Stimulated activated CD4-positive, alpha-beta T cell treated with anti-CD3 and anti-CD28 coated beads, Interleukin-4, amount 100 ng/mL, for 1 hour (primary cell): ENCODE measurements around the gene NAIF1.

Source experiments
- DNase-seq: peaks from one replicate; pipeline ENCODE4 v3.0.0-alpha.2; 2020

Gene NAIF1

DNA sequence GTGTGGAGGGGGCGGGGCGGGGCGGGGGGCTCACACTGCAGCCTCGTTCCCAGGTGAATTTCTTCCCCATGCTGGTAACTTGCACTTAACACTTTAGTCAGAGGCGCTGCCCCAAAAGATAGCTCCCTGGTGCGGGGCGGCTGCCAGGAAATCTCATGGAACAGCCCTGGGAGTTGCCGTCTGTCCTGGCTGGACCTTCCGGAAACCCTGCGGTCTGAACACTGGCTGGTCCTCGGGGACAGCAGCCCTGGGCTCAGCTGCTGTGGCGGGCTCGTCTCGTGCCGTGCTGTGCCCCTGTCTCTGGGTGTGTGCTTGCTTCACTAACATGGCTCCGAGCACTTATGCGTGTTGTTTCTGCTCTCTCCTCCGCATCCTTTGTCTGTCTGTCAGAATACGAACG, 34.6 kb upstream of the NAIF1 start:
- no peak for DNase-seq

DNA sequence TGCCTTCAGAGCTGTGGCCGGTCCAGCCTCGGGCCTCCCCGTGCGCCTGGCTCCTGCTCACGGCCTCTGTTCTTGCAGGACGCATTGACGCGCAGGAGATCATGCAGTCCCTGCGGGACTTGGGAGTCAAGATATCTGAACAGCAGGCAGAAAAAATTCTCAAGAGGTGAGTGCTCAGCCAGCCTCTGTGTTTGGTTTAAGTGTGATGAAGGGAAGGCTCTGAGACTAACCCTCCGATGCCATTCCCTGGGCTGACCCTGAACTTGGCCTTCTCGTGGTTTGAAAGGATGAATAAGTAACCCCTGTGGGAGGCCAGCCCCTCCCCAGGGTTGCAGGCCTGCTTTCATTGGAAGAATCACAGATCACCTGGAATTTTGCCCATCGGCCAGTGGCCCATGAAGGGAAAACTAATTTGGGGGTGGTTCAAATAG, 34.1 kb upstream of the NAIF1 start:
- no peak for DNase-seq

DNA sequence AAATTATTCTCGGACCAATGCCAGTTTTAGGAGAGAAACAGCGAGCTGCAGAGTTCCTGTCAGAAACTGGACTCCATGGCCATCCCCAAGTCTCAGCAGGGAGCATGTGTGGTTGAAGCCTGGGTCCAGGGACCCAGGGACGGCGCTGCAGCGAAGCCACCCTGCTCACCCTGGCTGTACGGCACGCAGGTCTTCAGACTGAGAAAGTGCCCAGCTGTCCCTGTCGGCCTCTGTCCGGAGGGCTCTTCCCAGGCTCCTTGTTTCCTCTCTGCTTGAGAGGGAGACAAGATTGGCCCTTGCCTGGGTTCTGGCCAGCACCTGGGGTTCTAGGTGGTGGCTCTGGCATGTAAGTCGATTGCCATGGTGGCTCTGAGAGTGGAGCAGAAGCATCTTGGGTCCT, 33.5 kb upstream of the NAIF1 start:
- DNase-seq = no peak

DNA sequence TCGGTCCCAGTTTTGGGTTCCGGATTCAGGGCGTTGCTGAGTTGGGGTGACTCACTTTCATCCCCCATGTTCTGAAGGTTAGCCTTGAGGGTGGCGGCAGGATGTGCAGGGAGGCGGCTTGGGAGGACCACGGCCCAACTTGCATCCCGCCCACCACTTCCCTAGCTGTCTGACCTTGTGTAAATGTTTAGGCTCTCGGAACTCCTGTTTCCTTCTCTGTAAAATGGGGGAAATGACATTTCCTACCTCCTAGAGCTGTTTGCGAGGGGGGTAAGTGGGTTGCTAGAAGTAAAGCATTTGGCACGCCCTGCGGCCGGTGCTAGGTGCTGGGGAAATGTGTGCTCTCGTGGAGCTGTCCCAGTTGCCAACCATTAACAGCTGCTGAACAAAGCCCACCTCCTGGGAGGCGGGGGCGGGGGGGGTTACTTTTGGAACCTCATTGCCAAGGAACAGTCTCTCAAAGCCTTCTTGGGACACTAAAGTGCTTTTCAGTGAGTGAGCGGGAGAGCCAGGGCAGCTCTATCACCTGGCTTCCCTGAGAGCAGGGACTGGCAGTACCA, 32.9 kb upstream of the NAIF1 start:
- DNase-seq = no peak

DNA sequence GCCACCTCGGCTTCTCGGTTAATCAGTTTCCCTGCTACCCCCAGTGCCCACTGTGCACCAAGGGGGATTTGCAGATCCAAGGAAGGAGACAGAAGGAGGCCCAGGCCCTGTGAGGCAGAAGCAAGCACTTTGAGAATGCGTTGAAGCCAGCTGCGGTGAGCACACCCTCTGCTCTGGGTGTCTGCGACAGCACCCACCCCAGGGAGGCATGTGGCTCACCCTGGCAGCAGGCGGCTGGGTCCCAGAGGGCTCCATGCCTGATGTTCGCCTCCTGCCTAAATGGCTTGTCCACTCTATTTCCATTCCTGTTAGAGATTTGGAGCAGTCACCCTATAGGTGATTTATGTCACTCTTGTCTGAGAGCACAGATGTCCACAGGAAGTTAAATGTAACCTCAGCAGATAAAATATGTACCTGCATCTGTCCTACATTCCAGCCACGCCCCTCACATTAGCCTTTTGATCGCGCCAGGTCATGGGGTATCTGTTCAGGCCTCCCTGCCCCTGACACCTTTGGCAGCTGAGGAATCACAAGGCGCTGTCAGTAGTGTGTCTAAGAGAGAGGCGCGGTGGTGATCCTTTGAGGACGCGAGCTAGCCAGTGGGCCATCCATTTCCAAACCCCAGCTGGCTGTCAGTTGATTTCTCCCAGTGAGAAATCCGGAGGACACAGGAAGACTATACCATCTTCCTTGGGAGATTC, 32.3 kb upstream of the NAIF1 start:
- no peak for DNase-seq

DNA sequence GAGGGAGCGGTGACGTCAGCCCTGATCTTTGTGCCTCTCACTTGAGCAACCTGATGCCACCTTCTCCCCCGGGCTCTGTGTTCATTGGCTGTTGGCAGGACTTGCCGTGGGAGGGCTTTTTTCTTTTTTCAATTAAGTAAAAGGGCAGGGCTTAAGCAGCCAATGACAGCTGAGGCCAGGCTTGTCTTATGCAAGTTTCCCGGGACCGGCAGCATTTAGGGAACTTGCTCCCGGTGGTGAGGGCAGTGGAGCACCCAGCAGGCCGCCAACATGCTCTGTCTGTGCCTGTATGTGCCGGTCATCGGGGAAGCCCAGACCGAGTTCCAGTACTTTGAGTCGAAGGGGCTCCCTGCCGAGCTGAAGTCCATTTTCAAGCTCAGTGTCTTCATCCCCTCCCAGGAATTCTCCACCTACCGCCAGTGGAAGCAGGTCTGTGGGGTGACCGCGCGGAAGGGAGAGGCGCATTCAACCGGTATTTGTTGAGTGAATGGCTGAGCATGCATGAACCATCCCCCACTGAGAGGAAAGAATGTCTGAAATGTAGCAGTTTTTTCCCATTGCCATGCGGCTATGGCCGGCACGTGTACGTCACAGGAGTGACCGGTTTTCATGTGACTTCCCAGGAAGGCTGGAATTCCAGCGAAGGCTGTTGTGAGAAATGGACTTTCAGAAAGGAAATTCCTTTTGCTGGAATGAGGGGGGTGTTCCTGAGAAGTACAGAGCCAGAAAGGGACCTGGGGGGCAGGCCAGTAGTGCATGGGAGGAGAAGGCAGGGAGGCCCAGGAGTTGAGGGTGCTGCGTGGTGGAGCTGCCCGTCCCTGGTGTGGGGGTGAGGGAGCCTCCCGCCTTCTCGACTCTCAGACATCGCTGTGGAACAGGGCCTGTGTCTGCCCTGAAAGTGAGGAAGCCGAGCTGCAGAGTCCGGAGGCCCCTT, 31.4 kb upstream of the NAIF1 start:
- DNase-seq = peak; percentile 69

DNA sequence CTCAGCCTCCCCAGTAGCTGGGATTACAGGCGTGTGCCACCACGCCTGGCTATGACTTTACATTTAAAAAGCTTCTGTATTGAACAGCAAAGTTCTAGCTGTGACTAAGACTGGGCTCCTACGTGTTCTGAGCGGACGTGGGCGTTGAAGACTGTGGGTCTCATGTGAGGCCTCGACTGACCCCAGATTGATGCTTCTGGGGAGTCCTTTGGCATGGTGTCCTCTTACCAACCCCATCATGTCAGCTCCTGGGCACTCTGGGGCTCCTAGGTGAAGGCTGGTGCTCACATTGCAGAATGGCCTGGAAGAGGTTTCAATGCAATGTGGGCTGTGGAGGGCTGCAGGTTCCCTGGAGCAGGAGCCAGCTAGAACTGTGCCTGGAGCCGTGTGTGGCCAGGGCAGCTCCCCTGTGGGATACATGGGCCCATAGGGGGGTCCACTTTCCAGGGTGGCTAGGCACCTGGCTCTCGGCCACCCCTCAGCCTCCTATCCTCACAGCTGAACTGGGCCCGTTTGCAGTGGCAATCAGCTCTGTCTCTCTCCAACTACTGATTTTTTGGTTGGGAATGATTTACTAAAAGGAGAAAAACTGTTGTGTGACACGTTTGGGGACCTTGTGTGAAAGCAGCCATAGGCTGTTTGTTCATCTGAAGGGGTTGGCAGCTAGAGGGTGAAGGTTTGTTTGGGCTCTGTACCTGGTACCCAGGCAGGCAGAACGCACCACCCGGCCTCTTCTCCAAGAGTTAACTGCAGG, 30.6 kb upstream of the NAIF1 start:
- no peak for DNase-seq

DNA sequence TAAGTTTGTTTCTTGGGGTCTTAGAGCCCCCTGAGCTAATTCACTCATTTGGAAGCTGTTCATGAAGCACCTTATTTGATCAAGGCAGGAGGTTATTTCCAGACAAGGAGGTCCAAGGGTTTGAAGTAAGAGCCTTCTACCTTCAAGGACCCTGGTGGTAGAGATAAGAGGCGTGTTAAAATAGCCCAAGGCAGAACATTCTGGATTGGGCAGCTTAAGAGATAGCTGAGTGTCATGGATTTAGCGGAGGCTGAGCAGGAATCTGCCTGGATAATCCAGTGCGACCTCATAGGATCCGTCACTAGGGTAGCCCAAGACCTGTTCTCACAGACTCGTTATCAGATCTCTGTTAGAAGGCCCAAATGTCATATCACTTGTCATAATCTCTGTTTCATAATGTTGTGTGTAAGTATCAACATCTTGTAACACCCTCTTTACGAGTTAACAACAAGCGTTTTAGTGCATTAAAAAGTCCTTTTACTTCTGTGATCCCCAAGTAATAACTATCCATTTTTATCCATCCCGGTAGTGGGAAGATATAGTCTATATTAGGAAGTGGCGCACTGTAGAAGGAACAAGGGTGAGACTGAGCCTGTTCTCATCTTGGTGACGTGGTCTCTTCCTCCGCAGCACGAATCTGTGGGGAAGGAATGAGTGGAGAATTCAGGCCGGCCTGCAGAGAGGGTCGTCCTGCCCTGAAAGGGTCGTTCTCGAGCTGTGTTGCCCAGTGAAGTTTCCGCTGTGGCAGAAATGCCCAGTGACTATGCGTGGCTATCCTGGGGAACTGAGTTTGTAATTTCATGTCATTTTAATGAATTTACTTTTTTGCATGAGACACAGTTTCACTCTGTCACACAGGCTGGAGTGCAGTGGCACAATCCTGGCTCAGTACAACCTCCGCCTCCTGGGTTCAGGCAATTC, 29.8 kb upstream of the NAIF1 start:
- no peak for DNase-seq

DNA sequence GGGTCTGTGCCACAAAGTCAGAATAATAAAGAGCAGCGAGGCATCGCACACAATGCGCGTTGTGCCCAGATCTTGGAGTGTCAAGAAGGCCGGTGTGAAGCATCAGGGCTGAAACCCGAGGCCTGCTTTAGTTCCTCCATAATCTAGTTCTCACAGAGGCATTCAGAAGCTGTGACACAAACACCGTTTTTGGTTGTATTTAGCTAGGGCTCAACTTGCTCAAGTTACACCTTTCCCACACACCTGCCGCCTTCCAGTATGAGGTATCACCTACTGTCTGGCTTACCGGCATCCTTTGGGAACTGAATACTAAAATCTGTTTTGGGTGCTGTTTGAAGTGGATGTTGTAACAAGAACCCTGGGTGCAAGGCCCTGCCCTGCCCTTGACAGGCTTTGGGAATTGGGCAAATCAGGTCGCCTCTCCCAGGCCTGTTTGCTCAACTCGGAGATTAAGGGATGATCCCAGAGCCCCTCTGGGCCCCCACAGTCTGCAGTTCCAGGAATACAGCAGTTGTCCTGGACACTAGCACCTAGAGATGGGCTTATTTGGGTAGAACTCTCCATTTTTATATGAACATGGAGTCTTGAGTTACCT, 27.9 kb upstream of the NAIF1 start:
- no peak for DNase-seq

DNA sequence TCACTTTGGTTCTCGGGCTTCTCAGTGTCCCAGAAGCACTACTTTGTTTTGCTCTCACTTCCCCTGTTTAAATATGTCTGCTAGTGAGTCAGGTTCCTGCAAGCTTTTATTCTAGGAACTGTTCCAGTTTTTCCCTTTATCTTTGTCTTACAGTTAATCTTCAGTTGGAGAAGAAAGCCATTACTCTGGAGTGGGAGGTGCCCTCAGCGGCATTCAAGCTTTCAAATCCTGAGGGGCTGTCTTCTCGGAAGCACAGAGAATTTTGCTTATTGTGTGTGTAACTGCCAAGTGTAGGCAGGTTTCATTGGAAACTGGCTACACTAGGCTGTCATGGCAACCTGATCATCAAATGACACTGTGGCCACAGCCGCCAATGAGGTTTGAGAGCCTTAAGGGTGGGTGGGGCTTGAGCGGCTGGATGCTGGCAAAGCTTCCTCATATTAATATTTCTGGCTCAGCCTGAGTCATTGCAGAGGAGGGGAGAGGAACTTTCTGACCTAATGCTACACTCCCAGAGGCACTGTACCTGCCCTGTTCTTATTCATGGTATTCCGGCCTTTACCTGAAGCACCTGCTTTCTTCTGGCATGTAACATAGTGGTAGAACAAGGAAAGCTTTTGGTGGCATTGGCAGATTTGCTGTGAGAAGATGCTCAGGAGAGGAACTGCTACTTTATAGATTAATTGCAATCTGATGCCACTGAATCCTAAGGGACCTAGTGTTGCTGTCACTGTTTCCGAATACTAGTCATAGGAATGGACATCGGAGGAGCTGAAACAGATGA, 27.2 kb upstream of the NAIF1 start:
- DNase-seq = peak; percentile 76

DNA sequence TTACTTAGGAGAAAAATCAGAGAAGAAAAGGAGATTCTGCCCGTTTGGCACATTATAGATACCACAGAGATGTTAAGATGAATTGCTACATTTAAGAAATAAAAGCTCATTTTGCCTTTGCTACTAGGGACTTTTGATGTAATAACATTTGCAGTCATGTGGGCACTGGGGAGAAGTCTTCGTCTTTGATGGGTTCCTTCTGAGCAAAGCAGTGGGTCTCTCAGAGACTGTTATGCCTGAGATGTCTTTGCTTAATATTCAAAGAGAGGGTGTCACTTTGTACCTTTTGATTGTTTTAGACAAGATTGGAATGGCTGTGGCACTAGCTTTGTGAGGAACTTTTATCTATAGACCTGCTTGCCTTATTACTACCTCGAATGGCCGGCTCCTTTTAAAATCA, 25.9 kb upstream of the NAIF1 start:
- DNase-seq = no peak

DNA sequence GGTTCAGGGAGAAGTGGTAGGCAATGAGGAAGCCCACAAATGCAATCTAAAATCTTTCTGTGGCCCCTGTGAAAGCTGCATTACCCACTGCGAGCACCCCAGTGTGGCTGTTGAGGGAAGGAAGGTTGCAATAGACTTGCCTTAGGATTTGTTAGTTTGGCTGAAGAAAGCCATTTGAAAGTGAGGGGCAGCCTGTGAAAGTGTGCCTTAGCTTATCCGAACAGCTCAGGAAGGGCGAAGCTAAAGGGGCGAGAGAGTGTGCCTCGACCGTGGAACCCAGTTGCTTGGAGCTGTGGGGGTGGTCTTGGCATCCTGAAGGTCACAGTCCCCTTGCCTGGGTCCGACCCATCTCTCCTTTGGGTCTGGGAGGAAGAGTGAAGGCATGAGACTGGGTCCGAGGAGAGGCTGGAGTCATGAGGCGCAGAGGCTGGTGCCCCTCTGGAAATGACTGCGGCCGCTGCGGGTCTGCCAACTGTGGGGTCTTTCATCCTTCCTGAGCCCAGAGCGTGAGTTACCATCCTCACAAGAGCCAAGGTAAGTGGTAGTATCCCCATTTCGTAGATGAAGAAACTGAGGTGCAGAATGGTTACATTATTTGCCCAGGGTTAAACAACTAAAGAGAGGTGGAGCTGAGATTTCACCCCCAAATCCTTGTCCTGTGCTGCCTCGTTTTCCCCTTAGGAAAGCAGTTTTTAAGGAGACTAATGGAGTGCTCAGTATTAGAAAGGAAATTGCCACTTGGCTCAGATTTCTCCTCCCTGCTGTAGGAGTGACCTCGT, 25.3 kb upstream of the NAIF1 start:
- no peak for DNase-seq

DNA sequence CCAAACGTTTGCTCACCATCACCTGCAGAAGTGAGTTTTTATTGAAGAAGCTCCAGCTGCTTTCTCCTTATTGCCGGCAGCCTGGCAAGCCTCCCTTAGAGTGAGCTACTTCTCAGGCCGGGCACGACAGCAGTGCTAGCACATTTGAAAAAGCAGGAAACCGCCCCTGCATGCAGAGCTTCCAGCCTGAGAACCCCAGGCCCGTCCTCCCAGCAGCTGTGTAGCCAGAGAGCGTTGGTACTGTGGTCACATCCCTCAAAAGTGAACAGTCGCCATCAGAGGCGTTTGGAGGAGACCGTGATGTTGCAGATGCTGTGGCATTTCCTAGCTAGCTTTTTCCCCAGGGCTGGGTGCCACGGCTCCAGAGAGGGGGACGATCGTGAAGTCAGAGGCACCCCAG, 24.5 kb upstream of the NAIF1 start:
- DNase-seq = no peak

DNA sequence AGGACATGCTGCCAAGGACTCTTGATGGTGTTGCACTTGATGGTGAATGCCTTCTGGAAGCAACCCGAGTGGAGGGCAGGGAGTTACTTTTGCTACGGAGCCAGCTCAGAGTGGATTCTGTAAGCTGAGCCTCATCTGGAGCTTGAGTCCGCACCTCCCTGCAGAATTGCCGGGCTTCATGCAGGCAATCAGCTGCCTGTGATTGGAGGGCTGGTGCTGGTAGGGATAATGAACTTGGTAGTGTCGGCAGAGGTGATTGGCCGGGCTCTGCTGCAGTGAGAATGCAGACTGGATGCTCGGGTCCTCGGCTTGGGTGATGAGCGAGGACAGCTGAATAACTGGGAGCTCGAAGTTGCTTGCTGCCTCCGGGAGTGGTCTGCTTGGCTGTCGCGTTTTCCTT, 24.0 kb upstream of the NAIF1 start:
- no peak for DNase-seq

DNA sequence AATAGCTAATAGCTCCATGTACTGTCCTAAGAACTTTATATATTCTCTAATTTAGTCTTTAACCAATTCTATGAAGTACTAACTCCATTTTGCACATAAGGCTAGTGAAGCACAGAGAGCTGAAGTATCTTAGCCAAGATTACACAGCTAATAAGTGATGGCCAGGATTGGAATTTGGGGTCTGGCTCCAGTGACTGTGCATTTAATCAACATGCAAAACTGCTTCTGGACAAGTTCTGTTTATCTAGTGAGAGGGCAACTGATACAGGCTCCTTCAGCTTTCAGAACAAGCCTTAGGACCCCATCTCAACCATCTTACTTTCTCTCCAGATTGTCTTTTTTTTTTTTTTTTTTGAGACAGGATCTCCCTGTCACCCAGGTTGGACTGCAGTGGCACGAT, 22.2 kb upstream of the NAIF1 start:
- no peak for DNase-seq

DNA sequence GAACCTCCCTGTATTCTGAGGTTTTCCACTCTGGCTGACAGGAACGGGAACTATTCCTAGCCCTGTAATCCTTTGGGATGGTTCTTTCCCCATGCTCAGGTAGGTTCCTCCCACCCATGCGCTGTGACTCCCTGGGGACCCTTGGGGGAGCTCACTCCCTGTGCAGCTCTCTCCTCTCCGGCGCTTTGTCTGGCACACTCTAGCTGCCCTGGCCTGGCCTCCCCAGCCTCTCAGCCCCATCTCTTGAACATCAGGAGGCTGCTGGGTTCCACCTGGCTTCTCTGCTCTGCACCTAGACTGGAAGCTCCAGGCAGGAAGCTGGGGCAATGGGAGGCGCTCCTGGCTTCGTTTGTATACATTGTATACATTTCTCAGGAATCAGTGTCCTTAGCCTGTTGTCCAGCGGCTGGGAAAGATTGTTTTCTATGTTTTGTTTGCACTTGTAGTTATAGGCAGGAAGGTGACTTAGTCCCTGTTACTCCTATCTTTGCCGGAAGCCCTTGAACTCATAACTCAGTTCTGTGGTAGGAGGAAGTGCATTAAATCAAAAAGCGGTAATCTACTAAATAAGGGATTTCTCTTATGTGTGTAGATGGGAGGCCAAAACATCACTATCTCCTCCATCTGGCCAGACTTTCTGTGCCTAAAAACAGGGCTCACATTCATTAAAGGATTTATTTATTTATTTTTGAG, 21.3 kb upstream of the NAIF1 start:
- no peak for DNase-seq

DNA sequence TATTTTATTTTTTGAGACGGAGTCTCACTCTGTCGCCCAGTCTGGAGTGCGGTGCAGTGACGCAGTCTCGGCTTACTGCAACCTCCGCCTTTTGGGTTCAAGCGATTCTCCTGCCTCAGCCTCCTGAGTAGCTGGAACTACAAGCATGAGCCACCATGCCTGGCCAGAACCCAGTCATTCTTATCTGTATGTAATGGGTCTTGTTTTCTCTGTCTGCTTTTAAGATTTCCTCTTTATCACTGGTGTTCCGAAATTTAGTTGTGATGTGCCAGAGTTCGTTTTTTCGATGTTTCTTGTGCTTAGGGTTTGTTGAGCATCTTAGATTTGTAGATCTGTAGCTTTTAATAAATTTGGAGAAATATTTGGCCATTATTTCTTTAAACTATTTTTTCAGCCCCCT, 20.1 kb upstream of the NAIF1 start:
- DNase-seq = no peak

DNA sequence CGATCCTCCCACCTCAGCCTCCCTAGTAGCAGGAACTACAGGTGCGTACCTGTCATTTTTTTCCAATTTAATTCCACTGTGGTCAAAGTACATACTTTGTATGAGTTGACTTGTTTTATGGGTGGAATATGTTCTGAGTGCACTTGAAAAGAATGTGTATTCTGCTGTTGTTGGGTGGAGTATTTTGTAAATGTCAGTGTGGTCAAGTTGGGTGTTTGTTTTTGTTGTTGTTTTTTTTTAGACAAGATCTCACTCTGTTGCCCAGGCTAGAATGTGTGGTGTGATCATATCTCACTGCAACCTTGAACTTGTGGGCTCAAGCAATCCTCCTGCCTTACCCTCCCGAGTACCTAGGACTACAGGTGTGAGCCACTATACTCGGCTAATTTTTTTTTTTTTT, 18.8 kb upstream of the NAIF1 start:
- DNase-seq = no peak

DNA sequence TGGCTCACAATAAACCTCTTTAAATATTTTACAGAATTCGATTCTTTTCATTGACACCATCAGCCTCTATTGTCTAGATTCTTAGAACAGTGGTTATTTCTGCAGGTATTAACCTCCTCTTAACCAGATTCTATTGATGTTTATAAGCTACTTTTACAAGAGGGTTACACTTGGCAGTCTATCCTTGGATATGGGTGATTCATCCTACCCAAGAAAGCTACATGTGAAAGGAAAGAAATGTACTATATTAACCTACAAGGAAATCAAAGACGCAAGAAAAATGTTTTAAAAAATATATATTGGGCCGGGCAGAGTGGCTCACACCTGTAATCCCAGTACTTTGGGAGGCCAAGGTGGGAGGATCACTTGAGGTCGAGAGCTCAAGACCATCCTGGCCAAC, 17.6 kb upstream of the NAIF1 start:
- DNase-seq = no peak
